ENCODE results near the gene ARRB2.
A peak's percentile ranks its signal among the peaks of the same experiment; 100 is the strongest.

Gene ARRB2

DNA sequence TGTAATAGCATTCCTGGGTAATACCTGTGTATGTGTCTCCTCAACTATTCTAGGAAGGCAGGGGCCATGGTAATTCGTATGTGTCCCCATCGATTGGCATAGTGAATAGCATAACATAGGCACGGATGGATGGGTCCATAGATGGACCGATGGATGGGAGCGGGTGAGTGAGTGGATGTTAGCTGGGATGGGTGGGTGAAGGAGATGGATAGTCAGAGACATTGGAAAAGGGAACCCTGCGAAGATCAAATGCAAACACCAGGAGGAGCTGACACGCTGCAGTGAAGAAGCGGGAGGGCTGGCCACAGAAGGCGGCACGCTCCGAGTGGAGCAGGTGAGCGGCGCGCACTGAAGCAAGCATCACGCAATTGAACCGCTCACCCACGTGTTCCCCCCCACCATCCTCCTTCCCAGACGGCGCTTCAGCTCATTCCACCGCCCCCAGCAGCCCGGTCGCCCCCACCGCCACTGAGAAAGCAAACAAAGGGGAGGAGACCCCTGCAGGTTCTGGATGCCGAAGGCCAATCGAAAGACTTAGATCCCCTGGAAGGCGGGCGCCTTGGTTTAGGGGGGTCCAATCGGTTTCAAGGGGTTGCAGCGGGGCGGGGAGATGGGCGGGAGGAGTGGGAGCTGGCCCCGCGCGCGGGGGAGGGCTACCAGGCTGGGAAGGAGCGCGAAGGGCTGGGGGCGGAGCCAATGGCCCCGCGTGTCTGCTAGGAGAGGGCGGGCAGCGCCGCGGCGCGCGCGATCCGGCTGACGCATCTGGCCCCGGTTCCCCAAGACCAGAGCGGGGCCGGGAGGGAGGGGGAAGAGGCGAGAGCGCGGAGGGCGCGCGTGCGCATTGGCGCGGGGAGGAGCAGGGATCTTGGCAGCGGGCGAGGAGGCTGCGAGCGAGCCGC is at the start of gene ARRB2:
TSS of gene ARRB2 (plus strand) at position 839 of the 899 bp plus-strand sequence. CDS start 90 bp downstream, outside the sequence.
- DNase-seq, result peak; percentile 99
- TF ChIP-seq GATA1 (IDR thresholded peaks at IDR 0.05; ENCODE audit: low read depth, low read length) (no peak), POLR2A (IDR thresholded peaks at IDR 0.05; ENCODE audit: low read length) (peak; percentile 33)

DNA sequence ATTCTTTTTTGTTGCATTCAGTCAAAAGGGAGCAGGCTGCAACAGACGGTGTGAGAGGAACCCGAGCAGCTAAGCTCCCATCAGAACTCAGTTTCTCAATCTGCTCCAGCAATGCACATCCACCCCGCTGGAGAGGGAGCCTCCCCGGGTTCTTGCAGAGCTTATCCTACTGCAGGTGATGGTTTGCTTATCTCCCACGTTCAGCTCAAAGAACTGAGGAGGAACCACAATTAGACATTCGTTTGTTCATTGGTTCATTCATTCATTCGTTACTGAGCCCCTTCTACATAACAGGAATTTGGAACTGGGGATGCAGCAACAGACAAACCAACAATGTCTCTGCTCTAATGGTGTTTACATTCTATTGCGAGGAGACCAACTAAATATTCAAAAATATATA is 46.7 kb upstream of the ARRB2 start:
- no peak for DNase-seq
- no peak for TF ChIP-seq POLR2A (IDR thresholded peaks at IDR 0.05; ENCODE audit: low read length)
- TF ChIP-seq GATA1 (IDR thresholded peaks at IDR 0.05; ENCODE audit: low read depth, low read length), result no peak

DNA sequence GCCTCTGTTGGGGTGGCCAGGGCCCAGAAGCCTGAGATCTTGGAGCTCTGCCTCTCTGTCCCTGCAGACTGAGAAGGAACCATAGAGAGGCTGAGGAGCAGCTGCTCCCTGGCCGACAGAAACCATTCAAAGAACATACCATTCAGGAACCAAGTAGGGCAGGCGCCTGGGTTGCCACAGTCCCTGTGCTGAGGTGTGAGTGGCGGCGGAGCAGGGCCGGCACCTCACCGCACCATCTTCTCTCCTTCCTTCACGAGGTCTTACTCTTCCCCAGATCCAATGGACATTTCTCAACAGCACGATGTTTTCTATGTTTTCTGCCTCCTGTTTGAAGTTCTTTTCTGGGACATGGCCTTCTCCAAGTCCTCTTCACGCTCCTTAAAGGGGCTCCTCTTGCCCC is 46.2 kb upstream of the ARRB2 start:
- TF ChIP-seq GATA1 (IDR thresholded peaks at IDR 0.05; ENCODE audit: low read depth, low read length), result no peak
- no peak for TF ChIP-seq POLR2A (IDR thresholded peaks at IDR 0.05; ENCODE audit: low read length)
- no peak for DNase-seq

DNA sequence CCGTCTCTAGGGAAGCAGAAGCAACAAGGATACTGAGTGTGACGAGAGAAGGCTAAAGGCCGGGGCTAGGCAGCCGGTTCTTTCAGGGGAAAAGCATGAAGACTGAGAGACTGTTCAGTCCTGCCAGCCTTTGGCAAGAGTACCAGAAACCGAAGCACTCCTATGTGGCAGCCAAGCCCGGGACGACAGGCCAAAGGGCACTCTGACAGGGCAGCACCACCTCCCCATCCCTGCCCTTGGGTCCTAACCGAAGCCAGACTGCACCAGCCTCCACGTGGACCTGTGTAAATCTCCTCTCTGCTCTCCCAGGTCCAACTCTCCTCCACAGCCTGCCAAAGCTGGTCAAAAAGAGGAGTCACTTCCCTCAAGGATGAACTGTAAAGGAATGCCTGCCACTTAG is 45.4 kb upstream of the ARRB2 start:
- TF ChIP-seq POLR2A (IDR thresholded peaks at IDR 0.05; ENCODE audit: low read length) (no peak), GATA1 (IDR thresholded peaks at IDR 0.05; ENCODE audit: low read depth, low read length) (no peak)
- DNase-seq, result no peak

DNA sequence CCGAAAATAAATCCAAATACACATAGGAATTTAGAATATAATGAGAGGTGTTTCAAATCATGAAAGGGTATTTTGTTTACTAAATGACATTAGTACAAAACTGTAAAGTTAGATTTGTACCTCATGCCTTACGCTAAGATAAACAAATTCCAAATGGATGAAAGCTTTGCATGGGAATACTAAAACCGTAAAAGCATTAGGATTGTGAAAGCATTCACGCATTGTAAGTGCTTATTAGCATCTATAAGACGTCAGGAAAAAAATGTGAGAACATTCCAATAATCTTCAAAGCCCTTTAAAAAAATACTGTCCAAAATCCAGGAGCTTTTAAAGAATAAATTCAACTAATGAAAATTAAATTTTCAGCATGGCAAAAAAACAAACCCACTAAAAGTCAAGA is 44.1 kb upstream of the ARRB2 start:
- no peak for DNase-seq

DNA sequence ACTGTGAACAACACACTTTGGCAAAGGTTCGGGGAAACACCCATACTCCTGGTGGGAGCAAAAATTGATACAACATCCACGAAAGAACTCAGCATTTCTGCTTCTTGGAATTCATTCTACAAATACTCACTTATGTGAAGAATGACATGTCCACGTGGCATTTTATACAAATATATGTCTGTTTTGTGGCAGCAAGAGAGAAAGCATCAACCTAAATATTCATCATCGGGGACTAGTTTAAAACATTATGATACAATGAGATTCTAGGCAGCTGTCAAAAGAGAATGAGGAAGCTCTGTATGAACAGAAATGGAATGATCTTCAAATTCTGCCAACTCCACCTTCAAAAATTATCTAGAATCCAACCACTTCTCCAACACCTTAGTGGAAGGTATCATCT is 43.3 kb upstream of the ARRB2 start:
- TF ChIP-seq POLR2A (IDR thresholded peaks at IDR 0.05; ENCODE audit: low read length) (no peak), GATA1 (IDR thresholded peaks at IDR 0.05; ENCODE audit: low read depth, low read length) (no peak)
- no peak for DNase-seq

More for the DNA sequence above, 44.1 kb upstream of the ARRB2 start:
- TF ChIP-seq GATA1 (IDR thresholded peaks at IDR 0.05; ENCODE audit: low read depth, low read length) (no peak), POLR2A (IDR thresholded peaks at IDR 0.05; ENCODE audit: low read length) (no peak)

DNA sequence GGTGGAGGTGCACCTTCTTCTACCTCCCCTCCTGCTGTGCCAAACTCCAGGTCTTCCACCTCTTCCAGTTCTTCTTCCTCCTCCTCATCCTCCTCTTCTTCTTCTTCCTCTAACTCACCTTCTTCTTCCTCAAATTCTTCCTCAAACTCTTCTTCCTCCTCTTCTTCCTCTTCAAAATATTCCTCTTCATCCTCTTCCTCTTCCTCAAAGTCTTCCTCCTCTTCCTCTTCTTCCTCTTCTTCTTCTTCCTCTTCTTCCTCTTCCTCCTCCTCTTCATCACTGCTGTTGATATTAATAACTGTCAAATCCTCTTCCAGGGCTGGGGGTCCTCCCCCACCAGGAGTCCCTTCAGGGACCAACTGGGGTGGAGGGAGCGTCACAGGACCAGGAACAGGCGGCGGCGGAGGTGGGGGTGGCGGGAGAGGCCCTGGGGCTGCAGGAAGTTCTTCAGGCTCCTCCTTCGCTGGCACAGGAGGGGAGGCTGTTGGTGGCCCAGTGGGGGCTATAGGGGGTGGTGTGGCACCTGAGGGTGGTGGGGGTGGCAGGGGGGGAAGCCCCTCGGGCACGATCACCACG is 38.3 kb upstream of the ARRB2 start:
- no peak for DNase-seq
- TF ChIP-seq POLR2A (IDR thresholded peaks at IDR 0.05; ENCODE audit: low read length), result no peak
- no peak for TF ChIP-seq GATA1 (IDR thresholded peaks at IDR 0.05; ENCODE audit: low read depth, low read length)

DNA sequence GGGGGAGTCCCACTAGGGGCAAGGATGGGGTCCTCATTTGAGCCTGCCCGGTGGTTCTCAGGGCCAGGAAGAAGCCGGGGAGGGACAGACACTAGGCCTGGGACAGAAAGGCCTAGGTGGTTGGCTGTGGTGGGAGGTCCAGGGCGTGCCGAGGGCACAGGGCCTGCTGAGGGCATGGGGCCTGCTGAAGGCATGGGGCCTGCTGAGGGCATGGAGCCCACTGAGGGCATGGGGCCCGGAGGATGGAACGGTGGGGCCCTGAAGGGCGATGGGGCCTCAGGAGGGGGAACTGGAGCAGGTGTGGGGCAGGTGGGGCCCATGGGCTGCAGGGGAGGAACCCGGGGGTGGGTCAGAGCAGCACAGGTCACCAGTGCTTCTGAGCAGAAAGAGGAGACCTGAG is 37.7 kb upstream of the ARRB2 start:
- no peak for DNase-seq

DNA sequence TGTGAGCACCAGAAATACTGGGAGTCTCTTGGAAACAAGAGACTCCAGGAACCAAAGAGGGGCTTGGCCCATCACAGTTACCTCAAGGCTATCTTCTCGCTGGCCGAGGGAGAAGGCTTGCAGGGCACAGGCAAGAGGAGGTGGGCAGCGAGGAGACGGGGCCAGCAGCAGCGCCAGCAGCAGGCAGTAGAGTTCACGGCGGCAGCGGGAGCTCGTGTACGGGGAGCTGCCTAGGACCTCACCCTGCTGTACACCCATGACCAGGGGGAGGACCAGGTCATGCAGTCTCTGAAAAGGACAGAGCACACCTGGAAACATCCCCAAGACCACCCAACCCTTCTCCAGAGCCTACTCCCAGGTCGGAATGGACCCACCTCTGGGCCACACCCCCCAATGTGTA is 37.3 kb upstream of the ARRB2 start:
- no peak for TF ChIP-seq POLR2A (IDR thresholded peaks at IDR 0.05; ENCODE audit: low read length)
- no peak for TF ChIP-seq GATA1 (IDR thresholded peaks at IDR 0.05; ENCODE audit: low read depth, low read length)
- DNase-seq, result no peak

More for the DNA sequence above, 37.7 kb upstream of the ARRB2 start:
- TF ChIP-seq POLR2A (IDR thresholded peaks at IDR 0.05; ENCODE audit: low read length) (no peak), GATA1 (IDR thresholded peaks at IDR 0.05; ENCODE audit: low read depth, low read length) (no peak)

DNA sequence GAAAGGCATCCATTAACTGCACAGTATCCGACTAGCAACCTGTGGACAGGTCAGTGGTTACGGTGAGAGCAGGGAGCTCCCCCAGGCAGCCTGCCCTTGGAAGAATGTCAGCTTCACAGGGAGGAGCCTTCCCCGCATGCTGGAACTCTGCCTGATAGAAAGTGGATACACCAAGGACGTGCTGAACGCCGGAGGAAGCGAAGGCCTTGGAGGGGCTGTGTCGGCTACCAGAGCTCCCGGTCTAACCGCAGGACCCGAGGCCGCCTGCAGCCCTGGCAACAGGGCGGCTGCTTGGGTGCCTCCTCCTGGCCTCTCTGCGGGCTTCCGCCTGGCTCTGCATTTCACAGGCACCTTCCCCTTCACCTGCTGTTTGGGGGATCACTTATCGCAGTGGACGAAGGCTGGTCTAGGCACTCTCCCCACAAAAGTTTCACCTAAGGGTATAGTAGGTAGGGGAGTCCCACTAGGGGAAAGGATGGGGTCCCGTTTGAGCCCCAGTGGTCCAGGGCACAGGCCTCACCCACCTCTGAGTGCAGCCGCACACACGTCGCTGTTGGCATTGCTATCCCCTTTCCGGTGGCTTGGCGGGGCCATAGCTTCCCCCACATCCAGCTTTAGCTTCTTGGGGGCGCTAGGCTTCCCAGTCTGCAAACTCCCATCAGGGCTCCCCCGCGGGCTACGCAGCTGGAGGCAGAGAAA is 36.3 kb upstream of the ARRB2 start:
- no peak for DNase-seq

DNA sequence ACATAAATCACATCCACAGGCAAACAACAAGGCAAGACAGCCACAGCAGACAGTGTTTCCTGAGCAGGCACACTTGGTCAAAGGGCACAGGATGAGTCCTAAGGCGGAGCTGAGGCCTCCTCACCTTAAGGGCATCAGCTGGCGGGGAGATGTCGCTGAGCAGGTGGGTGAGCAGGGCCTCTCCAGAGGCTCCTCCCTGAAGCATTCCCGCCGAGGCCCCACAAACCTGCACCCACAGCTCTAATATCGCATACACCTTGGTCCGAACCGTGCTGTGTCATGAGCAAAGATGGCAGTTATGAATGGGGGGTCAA is 35.8 kb upstream of the ARRB2 start:
- TF ChIP-seq GATA1 (IDR thresholded peaks at IDR 0.05; ENCODE audit: low read depth, low read length) (no peak), POLR2A (IDR thresholded peaks at IDR 0.05; ENCODE audit: low read length) (no peak)
- no peak for DNase-seq

More for the DNA sequence above, 36.3 kb upstream of the ARRB2 start:
- TF ChIP-seq POLR2A (IDR thresholded peaks at IDR 0.05; ENCODE audit: low read length) (no peak), GATA1 (IDR thresholded peaks at IDR 0.05; ENCODE audit: low read depth, low read length) (no peak)

DNA sequence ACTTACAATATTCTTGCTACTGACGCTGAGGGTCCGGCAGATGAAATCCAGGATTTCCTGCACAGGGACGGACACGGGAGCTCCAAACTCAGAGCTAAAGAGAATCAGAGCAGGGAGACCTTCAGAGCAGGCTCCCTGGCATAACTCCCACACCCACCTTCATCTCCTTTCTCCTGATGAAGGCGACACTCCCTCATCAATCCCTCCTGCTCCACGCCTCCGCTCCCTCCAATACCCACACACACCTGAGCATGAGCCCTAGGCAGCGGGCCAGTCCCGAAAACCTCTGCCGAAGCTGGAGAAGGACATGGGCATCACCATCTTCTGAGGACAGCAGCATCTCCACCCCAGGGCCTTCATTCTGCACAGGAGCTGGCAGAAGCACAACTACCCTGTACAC is 34.6 kb upstream of the ARRB2 start:
- no peak for TF ChIP-seq GATA1 (IDR thresholded peaks at IDR 0.05; ENCODE audit: low read depth, low read length)
- no peak for TF ChIP-seq POLR2A (IDR thresholded peaks at IDR 0.05; ENCODE audit: low read length)
- no peak for DNase-seq

DNA sequence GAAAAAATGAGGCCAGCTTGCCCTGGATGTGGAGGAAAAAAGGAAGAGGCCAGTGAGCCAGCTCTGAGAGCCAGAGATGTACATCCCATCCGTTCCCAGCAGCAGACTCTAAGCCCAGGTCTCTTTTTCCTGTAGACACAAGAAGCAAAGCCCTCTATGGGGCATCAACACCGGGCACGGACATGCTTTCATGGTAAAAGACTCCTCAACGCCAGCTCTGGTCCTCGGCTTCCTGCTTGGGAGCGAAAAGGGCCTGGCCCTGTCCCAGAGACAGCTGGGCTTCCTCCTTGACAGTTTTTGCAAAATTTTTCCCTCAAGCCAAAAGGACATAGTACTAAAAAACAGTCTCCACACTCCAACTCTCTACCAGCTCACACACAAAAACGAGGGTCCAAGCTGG is 33.6 kb upstream of the ARRB2 start:
- no peak for DNase-seq

DNA sequence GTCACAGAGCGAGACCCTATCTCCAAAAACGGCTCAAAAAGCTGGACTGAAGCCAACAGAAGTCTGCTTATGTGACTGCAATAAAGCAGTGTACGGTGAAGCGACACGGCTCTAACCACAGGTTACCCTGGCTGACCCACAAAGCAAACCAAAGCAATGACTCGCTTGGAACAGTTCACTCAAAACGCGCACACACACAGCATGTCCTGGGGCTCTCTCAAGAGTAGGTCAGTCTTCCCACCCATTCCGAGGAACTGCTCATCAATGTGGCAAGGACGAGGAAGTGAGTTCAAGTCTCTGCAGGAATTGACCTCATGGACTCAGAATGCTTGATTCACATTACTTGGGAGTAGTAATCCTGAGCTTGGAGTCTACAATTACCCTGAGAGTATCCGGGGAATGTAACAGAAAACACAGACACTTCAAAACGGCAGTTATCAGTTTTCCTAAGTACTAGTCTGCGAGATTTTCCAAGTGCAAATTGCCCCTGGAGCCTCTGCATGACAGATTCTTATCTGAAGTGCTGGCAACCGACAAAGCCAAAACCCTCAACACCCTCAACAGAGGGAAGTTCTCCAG is 31.9 kb upstream of the ARRB2 start:
- DNase-seq, result peak in 1 of 2 experiments; percentile 14

More for the DNA sequence above, 33.6 kb upstream of the ARRB2 start:
- no peak for TF ChIP-seq POLR2A (IDR thresholded peaks at IDR 0.05; ENCODE audit: low read length)
- no peak for TF ChIP-seq GATA1 (IDR thresholded peaks at IDR 0.05; ENCODE audit: low read depth, low read length)

More for the DNA sequence above, 31.9 kb upstream of the ARRB2 start:
- TF ChIP-seq GATA1 (IDR thresholded peaks at IDR 0.05; ENCODE audit: low read depth, low read length) (no peak), POLR2A (IDR thresholded peaks at IDR 0.05; ENCODE audit: low read length) (no peak)
